Neuronal stem cell (in vitro differentiated cells): Measurements from ENCODE around the gene GINM1.
A peak's percentile ranks its signal among the peaks of the same experiment; 100 is the strongest.

Experiments
- DNase-seq: peaks from one replicate; pipeline ENCODE4 v3.0.0-alpha.2; 2013; ENCODE audit warnings: low spot score
- H2AFZ ChIP-seq: one replicate; pipeline ENCODE4 v1.6.1; 2013; ENCODE audit warnings: mild to moderate bottlenecking, low read length, inconsistent platforms
- H2AK5ac ChIP-seq: 2 replicates; pipeline ENCODE4 v1.6.1; 2013; ENCODE audit warnings: low read depth, mild to moderate bottlenecking, inconsistent platforms, low read length, moderate library complexity, mixed read lengths
- H2BK120ac ChIP-seq: 2 replicates; pipeline ENCODE4 v1.6.1; 2013; ENCODE audit warnings: low read depth, mild to moderate bottlenecking, inconsistent platforms, low read length, moderate library complexity, mixed read lengths
- H2BK12ac ChIP-seq: one replicate; pipeline ENCODE4 v1.6.1; 2013; ENCODE audit warnings: low read length, inconsistent platforms
- H2BK15ac ChIP-seq: 2 replicates; pipeline ENCODE4 v1.6.1; 2013; ENCODE audit warnings: mild to moderate bottlenecking, low read length, inconsistent platforms, mixed read lengths
- H2BK5ac ChIP-seq: one replicate; pipeline ENCODE4 v1.6.1; 2013; ENCODE audit warnings: inconsistent platforms, mild to moderate bottlenecking, low read length, moderate library complexity
- H3K14ac ChIP-seq: one replicate; pipeline ENCODE4 v1.6.1; 2013; ENCODE audit warnings: low read length, inconsistent platforms
- H3K18ac ChIP-seq: 2 replicates; pipeline ENCODE4 v1.6.1; 2013; ENCODE audit warnings: low read length, inconsistent platforms
- H3K23ac ChIP-seq: 2 replicates; pipeline ENCODE4 v1.6.1; 2013; ENCODE audit warnings: low read depth, mild to moderate bottlenecking, mixed read lengths, low read length, inconsistent platforms; ENCODE audit not compliant: poor library complexity
- H3K27ac ChIP-seq: replicated peaks from 3 replicates; pipeline ENCODE4 v1.5.1; 2013; ENCODE audit warnings: low read length, inconsistent platforms
- H3K27me3 ChIP-seq, 3 experiments: 2 replicates each; pipeline ENCODE4 v1.6.1; 2013; ENCODE audit warnings: low read length in 3 of 3, mild to moderate bottlenecking in 2 of 3, inconsistent platforms in 1 of 3, low read depth in 1 of 3, mixed read lengths in 1 of 3, moderate library complexity in 1 of 3; ENCODE audit not compliant: control insufficient read depth in 3 of 3, insufficient read depth in 3 of 3
- H3K36me3 ChIP-seq, 2 donors: replicated peaks in 1 of 2; 2 replicates each; pipeline ENCODE4 v1.6.1; 2013; ENCODE audit warnings: low read length in 2 of 2; ENCODE audit not compliant: control insufficient read depth in 2 of 2, insufficient read depth in 2 of 2
- H3K4ac ChIP-seq: 2 replicates; pipeline ENCODE4 v1.6.1; 2013; ENCODE audit warnings: inconsistent platforms, mild to moderate bottlenecking, low read length, moderate library complexity
- H3K4me1 ChIP-seq, 2 donors: 1 replicate in 1 of 2; 2 replicates in 1 of 2; pipeline ENCODE4 v1.6.1; 2013; ENCODE audit warnings: low read length in 2 of 2, low read depth in 1 of 2; ENCODE audit not compliant: control insufficient read depth in 2 of 2, insufficient read depth in 1 of 2
- H3K4me2 ChIP-seq: one replicate; pipeline ENCODE4 v1.6.1; 2013; ENCODE audit warnings: mild to moderate bottlenecking, low read length, inconsistent platforms; ENCODE audit not compliant: insufficient read depth, poor library complexity, severe bottlenecking
- H3K4me3 ChIP-seq, 2 donors: 2 replicates each; pipeline ENCODE4 v1.5.1; 2013; ENCODE audit warnings: low read length in 2 of 2, mild to moderate bottlenecking in 2 of 2, inconsistent platforms in 1 of 2, moderate library complexity in 1 of 2
- H3K79me1 ChIP-seq: one replicate; pipeline ENCODE4 v1.6.1; 2013; ENCODE audit warnings: low read depth, mild to moderate bottlenecking, inconsistent platforms, low read length, moderate library complexity
- H3K9ac ChIP-seq: one replicate; pipeline ENCODE4 v1.6.1; 2013; ENCODE audit warnings: mild to moderate bottlenecking, low read depth, low read length, inconsistent platforms; ENCODE audit not compliant: poor library complexity
- H3K9me3 ChIP-seq, 2 donors: replicated peaks in 1 of 2; 2 replicates each; pipeline versions ENCODE3 to v1.6.1; 2013; ENCODE audit warnings: low read length in 2 of 2, mild to moderate bottlenecking in 2 of 2, inconsistent platforms in 1 of 2, low read depth in 1 of 2, mixed read lengths in 1 of 2, moderate library complexity in 1 of 2; ENCODE audit not compliant: control insufficient read depth in 2 of 2, insufficient read depth in 1 of 2
- H4K8ac ChIP-seq: one replicate; pipeline ENCODE4 v1.6.1; 2013; ENCODE audit warnings: low read depth, mild to moderate bottlenecking, inconsistent platforms, low read length, moderate library complexity
- H4K91ac ChIP-seq: one replicate; pipeline ENCODE4 v1.6.1; 2013; ENCODE audit warnings: low read length, low read depth, mild to moderate bottlenecking, inconsistent platforms; ENCODE audit not compliant: poor library complexity
- WGBS, 2 donors: extraction: QIAGEN DNeasy Blood & Tissue Kit; methylation state at CpG; one replicate each; pipeline ENCODE4 v1.1.7; 2013; ENCODE audit warnings: missing lambda C conversion rate in 2 of 2, mixed read lengths in 1 of 2; ENCODE audit not compliant: insufficient read length in 2 of 2, insufficient replicate concordance in 1 of 2; ENCODE audit errors: extremely low coverage in 2 of 2; 5-methylcytosine and 5-hydroxymethylcytosine counted together

Gene GINM1

GRCh38 chr6:149544646-149545257 lies 21.4 kb upstream of the GINM1 start:
- Histone ChIP-seq H2BK120ac (no peak overlapping the region), H2BK12ac (no peak overlapping the region), H2BK5ac (no peak overlapping the region), H3K79me1 (peaks cover 9% of the 10 kb centered on the region), H3K27ac (no peak overlapping the region), H3K23ac (no peak overlapping the region), H3K4me3 (peak overlapping the region; percentile 88 to 89), H3K4me2 (peak overlapping the region; percentile 65), H4K91ac (no peak overlapping the region), H3K14ac (no peak overlapping the region), H2AFZ (peak overlapping the region; percentile 99), H2AK5ac (no peak overlapping the region), H4K8ac (no peak overlapping the region), H3K4ac (no peak overlapping the region), H3K4me1 (peaks cover 5 to 8% of the 10 kb centered on the region in 2 donors), H3K36me3 (peaks cover 0 to 27% of the 10 kb centered on the region in 2 donors), H3K9ac (no peak overlapping the region), H3K9me3 (no peaks in the 10 kb centered on the region), H3K27me3 (peaks cover 0 to 10% (median 0%) of the 10 kb centered on the region in 3 experiments), H3K18ac (no peak overlapping the region), H2BK15ac (no peak overlapping the region)
- no peak for DNase-seq
- no CpG with 5 or more reads among the region's 12 CpGs for WGBS, 2 donors

GRCh38 chr6:149545258-149545753 lies 20.9 kb upstream of the GINM1 start:
- peak; percentile 24 for DNase-seq
- peak overlapping the region; percentile 2 for H2AK5ac ChIP-seq

GRCh38 chr6:149545754-149546471 lies 20.3 kb upstream of the GINM1 start, which contains the start of gene PPIL4:
Gene PPIL4, minus strand, starts transcription at chr6:149546043. Its CDS starts 38 bp downstream, at chr6:149546005.
- Histone ChIP-seq H2AFZ (peak within 1 kb of the TSS; percentile 99), H3K9ac (peak within 1 kb of the TSS; percentile 90), H2BK120ac (peak within 1 kb of the TSS; percentile 41), H3K27ac (peak within 1 kb of the TSS; percentile 92), H3K4me2 (peak within 1 kb of the TSS; percentile 65), H2AK5ac (peak within 1 kb of the TSS; percentile 2), H3K9me3 (no peaks in the 10 kb centered on the region), H3K4ac (no peak within 1 kb of the TSS), H3K18ac (peak within 1 kb of the TSS; percentile 95), H4K8ac (peak within 1 kb of the TSS; percentile 82), H2BK12ac (no peak within 1 kb of the TSS), H2BK15ac (peak within 1 kb of the TSS; percentile 78), H3K4me1 (peaks cover 5 to 8% of the 10 kb centered on the region in 2 donors), H3K79me1 (peaks cover 9% of the 10 kb centered on the region), H2BK5ac (peak within 1 kb of the TSS; percentile 53), H3K36me3 (peaks cover 0 to 16% of the 10 kb centered on the region in 2 donors), H3K23ac (peak within 1 kb of the TSS; percentile 85), H3K27me3 (peaks cover 0 to 17% (median 0%) of the 10 kb centered on the region in 3 experiments), H4K91ac (peak within 1 kb of the TSS; percentile 80), H3K14ac (peak within 1 kb of the TSS; percentile 86), H3K4me3 (peak within 1 kb of the TSS; percentile 88 to 89)
- WGBS, 2 donors, result no CpG with 5 or more reads among the region's 71 CpGs
- peak; percentile 94 for DNase-seq

More at GRCh38 chr6:149545258-149545753, 20.9 kb upstream of the GINM1 start:
- peaks cover 0 to 22% of the 10 kb centered on the region in 2 donors for H3K36me3 ChIP-seq
- H3K4ac ChIP-seq, result no peak overlapping the region
- peak overlapping the region; percentile 99 for H2AFZ ChIP-seq
- H3K79me1 ChIP-seq, result peaks cover 9% of the 10 kb centered on the region
- H3K18ac ChIP-seq, result no peak overlapping the region
- H3K27ac ChIP-seq, result peak overlapping the region; percentile 45
- H3K4me3 ChIP-seq, result peak overlapping the region; percentile 88 to 89
- H2BK5ac ChIP-seq, result peak overlapping the region; percentile 53
- no peak overlapping the region for H4K8ac ChIP-seq
- peak overlapping the region; percentile 65 for H3K4me2 ChIP-seq
- peak overlapping the region; percentile 80 for H4K91ac ChIP-seq
- no peak overlapping the region for H2BK12ac ChIP-seq
- no CpG with 5 or more reads among the region's 16 CpGs for WGBS, 2 donors
- peaks cover 5 to 8% of the 10 kb centered on the region in 2 donors for H3K4me1 ChIP-seq
- peak overlapping the region; percentile 90 for H3K9ac ChIP-seq
- peak overlapping the region; percentile 41 for H2BK120ac ChIP-seq
- H3K23ac ChIP-seq, result no peak overlapping the region
- no peaks in the 10 kb centered on the region for H3K9me3 ChIP-seq
- peaks cover 0 to 11% (median 0%) of the 10 kb centered on the region in 3 experiments for H3K27me3 ChIP-seq
- H3K14ac ChIP-seq, result peak overlapping the region; percentile 86
- peak overlapping the region; percentile 78 for H2BK15ac ChIP-seq

GRCh38 chr6:149551920-149552319 lies 14.3 kb upstream of the GINM1 start:
- Histone ChIP-seq H3K4me3 (peak overlapping the region in 1 of 2 donors; percentile 2), H3K4me1 (no peaks in the 10 kb centered on the region), H4K91ac (no peak overlapping the region), H3K27ac (no peak overlapping the region), H2BK15ac (no peak overlapping the region), H3K4ac (no peak overlapping the region), H2AK5ac (no peak overlapping the region), H2AFZ (peak overlapping the region; percentile 86), H3K9me3 (no peaks in the 10 kb centered on the region), H3K4me2 (no peak overlapping the region), H3K14ac (no peak overlapping the region), H3K9ac (peak overlapping the region; percentile 22), H2BK120ac (no peak overlapping the region), H3K27me3 (peaks cover 0 to 33% (median 0%) of the 10 kb centered on the region in 3 experiments), H2BK12ac (no peak overlapping the region), H3K36me3 (no peaks in the 10 kb centered on the region), H3K18ac (no peak overlapping the region), H4K8ac (no peak overlapping the region), H2BK5ac (no peak overlapping the region), H3K79me1 (no peaks in the 10 kb centered on the region), H3K23ac (no peak overlapping the region)
- WGBS, 2 donors, result no CpG with 5 or more reads among the region's 5 CpGs
- DNase-seq, result no peak
